B cell (primary cell): ENCODE measurements around the gene IGF2BP3.

Experiments used
- CTCF ChIP-seq: fragments of 200-600 bp; IDR thresholded peaks from one replicate; pipeline ENCODE4 v1.8.0; 2022; ENCODE audit warnings: antibody characterized with exemption, mild to moderate bottlenecking
- EZH2 ChIP-seq: IDR thresholded peaks from 2 replicates; pipeline ENCODE4 v1.6.1; 2012; ENCODE audit warnings: borderline replicate concordance, low read depth, mild to moderate bottlenecking, moderate library complexity, low read length; ENCODE audit not compliant: insufficient read depth, poor library complexity, severe bottlenecking

GRCh38 chr7:23431702-23432199, 38.5 kb downstream of the IGF2BP3 start:
- TF ChIP-seq EZH2 = no peak
- no peak for TF ChIP-seq CTCF
